RPMI7951 (cell line): ENCODE results near the gene TSPYL4. TPM values are rescaled to one million over a fixed set of nuclear protein-coding genes. Genes with fewer than 3 reads are reported as not detected.
"Not testable (repeated sequence)": the region's sequence is repeated elsewhere in the genome, so short reads cannot be mapped to it uniquely, and the experiment has no call there.

Experiments used
- DNase-seq: peaks from one replicate; pipeline ENCODE4 v3.0.0-alpha.2; 2012; ENCODE audit warnings: low read depth
- total RNA-seq: library from RNA; depleted of rRNA; stranded (reverse); fragments of >200 nt; shearing (Covaris generic); gene quantifications from 2 replicates; pipeline ENCODE4 v1.2.3, GENCODE V29; 2014; rRNA removed

TSPYL4 gene
- total RNA-seq = 17.4 and 19.5 TPM in 2 replicates

- DNase-seq = peak; percentile 97
Observed at GRCh38 chr6:116253505-116254296, at the start of gene TSPYL4. Gene TSPYL4, minus strand, starts transcription at chr6:116254075. Its CDS starts 67 bp downstream, at chr6:116254008.

- DNase-seq = no peak
Observed at GRCh38 chr6:116301104-116301503, 47.2 kb upstream of the TSPYL4 start.

- DNase-seq = no peak
Observed at GRCh38 chr6:116300566-116300965, 46.7 kb upstream of the TSPYL4 start.

- no peak for DNase-seq
Observed at GRCh38 chr6:116298973-116299372, 45.1 kb upstream of the TSPYL4 start.

- DNase-seq = no peak
Observed at GRCh38 chr6:116298273-116298672, 44.4 kb upstream of the TSPYL4 start.

GRCh38 chr6:116292553-116292952 is 38.7 kb upstream of the TSPYL4 start:
- DNase-seq = no peak

- DNase-seq = no peak
Observed at GRCh38 chr6:116291701-116292396, 38.0 kb upstream of the TSPYL4 start.

GRCh38 chr6:116290799-116291198 is 36.9 kb upstream of the TSPYL4 start:
- no peak for DNase-seq

GRCh38 chr6:116289876-116290275 is 36.0 kb upstream of the TSPYL4 start:
- no peak for DNase-seq

GRCh38 chr6:116287689-116288282 is 33.9 kb upstream of the TSPYL4 start:
- peak; percentile 54 for DNase-seq

- DNase-seq = no peak
Observed at GRCh38 chr6:116286773-116287358, 33.0 kb upstream of the TSPYL4 start.

GRCh38 chr6:116284984-116285383 is 31.1 kb upstream of the TSPYL4 start:
- DNase-seq = not testable (repeated sequence)

- no peak for DNase-seq
Observed at GRCh38 chr6:116283191-116283590, 29.3 kb upstream of the TSPYL4 start.

GRCh38 chr6:116282698-116283097 is 28.8 kb upstream of the TSPYL4 start:
- no peak for DNase-seq

- no peak for DNase-seq
Observed at GRCh38 chr6:116280933-116281316, 27.1 kb upstream of the TSPYL4 start.

- peak; percentile 25 for DNase-seq
Observed at GRCh38 chr6:116280161-116280932, 26.5 kb upstream of the TSPYL4 start.

GRCh38 chr6:116279232-116280160 is 25.6 kb upstream of the TSPYL4 start, which contains the start of gene TSPYL1:
Gene TSPYL1, minus strand, starts transcription at chr6:116279930. Its CDS starts 100 bp downstream, at chr6:116279830.
- peak; percentile 97 for DNase-seq

GRCh38 chr6:116278854-116279231 is 25.0 kb upstream of the TSPYL4 start:
- no peak for DNase-seq

GRCh38 chr6:116278481-116278829 is 24.6 kb upstream of the TSPYL4 start:
- DNase-seq = no peak

GRCh38 chr6:116277124-116277523 is 23.2 kb upstream of the TSPYL4 start:
- no peak for DNase-seq
